Inferior parietal cortex (tissue), 1 donor: ENCODE measurements around the gene CPED1.
"Not testable (repeated sequence)": the region's sequence is repeated elsewhere in the genome, so short reads cannot be mapped to it uniquely, and the experiment has no call there.

Source experiments
- DNase-seq: peaks from one replicate; pipeline ENCODE4 v3.0.0-alpha.2; 2016; ENCODE audit errors: extremely low spot score

CPED1 gene

DNA sequence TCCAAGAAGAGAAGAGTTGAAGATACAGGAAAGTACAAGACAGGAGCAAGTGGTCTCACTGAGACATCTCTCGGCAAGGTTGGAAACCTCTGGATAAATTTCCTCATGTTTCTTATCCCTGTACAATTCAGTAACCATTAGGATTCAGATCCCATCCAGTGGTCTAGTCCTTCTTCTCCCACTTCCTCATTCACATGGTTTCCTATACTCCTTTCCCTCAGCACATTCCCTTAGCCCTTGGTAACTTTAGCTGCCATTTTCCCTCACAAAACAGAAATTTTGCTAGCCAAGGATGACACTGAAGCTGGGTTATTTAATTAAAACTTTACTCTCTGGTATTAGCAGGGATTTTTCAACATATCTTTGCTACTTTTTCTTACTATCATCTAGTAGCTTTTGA lies 82.6 kb downstream of the CPED1 start:
- no peak for DNase-seq

DNA sequence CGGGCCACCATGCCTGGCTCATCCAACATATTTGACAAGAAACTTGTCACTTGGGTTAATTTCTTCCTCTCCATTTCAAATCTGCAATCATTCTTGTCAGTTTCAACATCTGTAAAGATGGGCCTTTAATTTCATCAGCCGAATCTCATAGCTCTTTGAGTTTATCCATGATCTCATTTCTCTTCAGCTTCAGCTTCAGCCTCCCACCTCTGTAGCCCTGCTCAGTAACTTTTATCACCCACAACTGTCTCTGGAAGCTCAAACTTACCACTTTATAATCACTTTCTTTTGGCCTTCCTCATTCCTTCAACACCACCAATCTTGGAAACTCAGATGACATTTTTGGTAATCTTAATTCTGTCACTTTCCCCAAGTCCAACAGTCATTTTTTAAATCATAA lies 83.2 kb downstream of the CPED1 start:
- no peak for DNase-seq

DNA sequence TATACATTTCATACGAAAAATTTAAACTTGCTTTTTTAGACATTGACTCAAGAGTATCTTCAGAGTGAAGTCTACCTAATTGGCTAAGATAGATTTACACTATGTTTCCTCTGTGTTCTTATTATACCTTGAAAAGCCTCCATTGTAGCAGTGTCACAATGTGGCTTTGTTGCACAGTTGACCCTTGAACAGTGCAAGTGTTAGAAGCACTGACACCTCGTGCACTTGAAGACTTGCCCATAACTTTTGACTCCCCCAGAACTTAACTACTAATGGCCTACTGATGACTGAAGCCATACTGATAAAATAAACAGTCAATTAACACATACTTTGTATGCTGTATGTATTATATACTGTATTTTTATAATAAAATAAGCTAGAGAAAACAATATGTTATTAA lies 84.3 kb downstream of the CPED1 start:
- DNase-seq = no peak

DNA sequence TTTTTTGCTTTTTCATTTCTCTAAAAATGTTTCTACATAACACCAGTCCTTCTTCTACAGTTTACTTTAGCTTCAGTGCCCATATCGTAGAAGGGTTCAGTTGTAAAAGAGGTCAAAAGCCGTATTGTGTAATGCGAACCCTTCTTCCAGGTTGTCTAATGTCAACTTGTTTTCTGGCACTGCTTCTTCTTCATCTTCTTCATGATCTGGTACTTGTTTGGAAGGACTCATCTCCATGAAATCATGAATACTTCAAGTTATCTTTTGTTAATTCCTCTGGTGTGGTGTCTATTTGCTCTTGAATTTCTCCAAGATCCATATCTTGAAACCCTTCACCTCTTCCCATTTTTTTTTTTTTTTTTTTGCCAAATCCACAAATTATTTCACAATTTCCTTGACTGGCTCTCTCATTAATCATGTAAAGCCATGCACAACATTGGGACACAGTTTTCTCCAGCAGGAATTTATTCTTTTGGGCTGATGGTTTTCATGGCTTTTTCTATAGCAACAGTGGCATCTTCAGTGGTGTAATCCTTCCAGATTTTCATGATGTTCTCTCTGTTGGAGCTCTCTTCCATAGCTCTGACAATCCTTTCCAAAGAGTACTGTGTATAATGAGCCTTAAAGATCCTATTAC lies 85.1 kb downstream of the CPED1 start:
- DNase-seq = no peak

DNA sequence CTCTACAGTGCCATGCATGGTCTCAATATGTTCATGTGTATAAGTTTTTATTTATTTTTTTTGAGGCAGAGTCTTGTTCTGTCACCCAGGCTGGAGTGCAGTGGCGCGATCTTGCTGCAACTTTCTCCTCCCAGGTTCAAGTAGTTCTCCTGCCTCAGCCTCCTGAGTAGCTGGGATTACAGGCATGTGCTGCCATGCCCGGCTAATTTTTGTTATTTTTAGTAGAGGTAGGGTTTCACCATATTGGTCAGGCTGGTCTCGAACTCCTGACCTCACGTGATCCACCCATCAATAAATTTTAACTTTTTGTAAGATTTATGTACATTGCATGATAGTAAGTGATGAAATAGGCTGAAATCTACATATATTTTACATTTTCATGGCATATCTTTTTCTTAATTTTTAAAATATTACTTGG lies 86.9 kb downstream of the CPED1 start:
- DNase-seq = not testable (repeated sequence)

DNA sequence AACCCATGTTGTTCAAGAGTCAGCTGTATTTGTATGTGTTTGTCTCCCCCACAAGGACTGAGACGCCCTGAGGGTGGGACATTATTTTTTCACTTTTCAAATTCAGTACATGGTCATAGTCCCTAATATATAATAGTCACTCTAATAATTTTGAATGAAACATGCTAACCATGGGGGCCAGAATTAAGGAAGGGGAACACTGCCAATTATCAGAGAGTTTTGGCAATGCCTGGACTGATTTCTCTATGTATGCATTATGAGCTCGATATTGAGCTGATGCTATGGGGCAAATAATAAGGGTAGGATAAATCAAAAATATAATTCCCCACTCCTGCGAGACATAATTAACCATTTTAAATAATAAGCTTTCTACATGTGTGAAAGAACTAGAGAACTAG lies 87.4 kb downstream of the CPED1 start:
- no peak for DNase-seq

DNA sequence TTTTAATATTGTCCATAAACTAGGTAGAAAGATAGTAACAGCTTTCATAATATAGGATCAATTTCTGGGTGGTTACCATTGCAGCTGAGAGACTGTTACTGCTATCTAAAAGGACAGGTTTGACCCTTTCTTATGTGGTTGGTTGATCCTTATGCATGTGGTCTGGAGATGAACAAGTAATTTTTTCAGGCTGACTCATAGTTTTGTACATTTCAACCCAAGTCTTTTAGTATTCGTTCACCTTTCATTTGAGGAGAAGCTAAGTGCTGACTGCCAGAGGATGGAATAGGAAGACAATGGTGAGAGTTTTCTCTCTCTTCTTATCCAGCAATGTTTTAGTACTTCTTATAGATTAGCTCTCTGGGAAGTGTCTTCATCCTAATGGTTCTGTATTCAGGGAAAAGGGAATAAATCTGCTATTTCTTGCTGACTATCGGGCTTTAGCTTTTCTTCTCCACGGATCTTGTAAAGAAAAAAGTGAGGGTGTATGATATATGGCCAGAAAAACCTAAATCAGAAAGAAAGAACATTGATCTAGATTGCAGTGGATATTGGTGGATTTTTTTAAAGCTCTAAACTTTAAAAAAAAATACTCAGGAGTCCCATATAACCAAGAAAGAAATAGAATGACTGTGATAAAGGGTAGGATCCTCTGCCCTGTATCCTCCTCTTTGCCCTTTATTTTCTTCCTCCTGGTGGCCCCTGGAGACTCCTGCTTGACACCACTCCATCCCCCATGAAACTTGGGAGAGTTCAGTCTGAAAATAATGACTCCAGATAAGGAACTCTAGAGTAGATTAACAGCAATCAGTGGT lies 88.0 kb downstream of the CPED1 start:
- peak; percentile 36 for DNase-seq

DNA sequence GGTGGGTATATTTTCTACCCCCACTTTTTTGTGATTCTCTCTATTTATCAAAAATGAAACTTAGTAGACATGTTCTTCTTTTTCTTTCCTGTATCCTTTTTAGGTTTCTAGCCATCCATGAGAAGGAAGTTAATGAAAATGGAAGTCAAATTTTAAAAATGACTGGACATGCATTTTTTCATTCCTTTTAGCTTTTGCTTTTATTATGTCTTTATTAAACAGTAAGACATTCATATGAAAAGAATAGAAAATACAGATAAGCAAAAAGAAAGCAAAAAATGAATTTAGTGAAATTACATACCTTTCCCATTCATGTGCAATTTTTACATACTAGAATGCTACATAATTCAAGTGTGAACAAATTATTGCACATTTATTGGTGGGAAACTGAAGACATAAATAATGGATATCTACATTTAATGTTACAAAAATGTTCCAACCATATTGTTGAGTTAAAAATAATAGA lies 88.7 kb downstream of the CPED1 start:
- DNase-seq = no peak

DNA sequence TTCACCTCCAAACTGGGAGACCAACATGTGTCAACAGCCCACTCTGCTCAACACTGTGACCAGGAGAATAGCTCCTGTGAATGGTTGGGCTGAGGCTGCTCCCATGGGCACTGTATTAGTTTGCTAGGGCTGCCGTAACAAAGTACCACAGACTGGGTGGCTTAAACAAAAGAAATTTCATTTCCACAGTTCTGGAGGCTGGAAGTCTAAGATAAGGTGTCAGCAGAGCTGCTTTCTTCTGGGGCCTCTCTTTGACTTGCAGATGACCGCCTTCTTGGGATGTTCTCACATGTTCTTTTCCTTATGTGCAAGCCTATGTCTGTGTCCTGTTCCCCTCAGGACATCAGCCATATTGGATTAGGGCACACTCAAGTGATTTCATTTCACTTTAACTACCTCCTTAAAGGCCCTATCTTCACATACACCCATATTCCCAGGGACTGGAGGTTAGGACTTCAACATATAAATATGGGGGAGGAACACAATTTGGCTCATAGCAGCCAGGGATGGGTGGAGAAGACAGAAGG lies 90.3 kb downstream of the CPED1 start:
- DNase-seq = no peak

DNA sequence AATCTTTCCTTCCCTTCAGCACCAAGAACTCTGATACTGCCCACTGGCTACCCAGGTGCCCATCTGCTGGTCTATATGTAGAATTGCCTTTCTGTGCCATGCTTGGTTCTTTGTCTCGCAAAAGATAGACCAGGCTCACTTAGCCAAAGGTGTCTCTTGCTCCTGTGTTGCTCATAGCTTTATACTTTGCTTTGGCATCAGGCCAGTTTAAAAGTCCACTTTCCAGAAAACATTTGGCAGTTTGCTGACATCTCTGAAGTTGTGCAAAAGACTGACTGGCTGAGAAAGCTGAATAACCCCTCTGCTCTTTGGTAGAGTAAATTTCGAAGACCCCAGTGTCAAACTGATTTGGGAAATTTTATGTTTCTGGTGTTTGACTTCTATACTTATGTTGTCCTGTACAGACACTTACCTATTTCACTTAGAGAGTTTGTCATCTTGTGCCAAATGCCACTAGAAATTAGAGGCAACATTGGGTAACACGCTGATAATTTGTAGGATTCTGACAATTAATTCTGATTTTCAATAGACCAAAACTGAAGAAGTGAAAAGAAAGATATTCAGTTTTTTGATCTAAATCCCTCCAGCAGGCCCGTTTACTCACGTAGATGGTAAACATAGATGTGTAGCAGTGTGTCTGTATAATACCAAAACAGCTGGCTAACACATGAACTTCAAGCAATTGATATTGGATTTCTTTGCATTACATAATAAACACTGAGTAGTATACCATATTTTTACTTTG lies 91.1 kb downstream of the CPED1 start:
- no peak for DNase-seq

DNA sequence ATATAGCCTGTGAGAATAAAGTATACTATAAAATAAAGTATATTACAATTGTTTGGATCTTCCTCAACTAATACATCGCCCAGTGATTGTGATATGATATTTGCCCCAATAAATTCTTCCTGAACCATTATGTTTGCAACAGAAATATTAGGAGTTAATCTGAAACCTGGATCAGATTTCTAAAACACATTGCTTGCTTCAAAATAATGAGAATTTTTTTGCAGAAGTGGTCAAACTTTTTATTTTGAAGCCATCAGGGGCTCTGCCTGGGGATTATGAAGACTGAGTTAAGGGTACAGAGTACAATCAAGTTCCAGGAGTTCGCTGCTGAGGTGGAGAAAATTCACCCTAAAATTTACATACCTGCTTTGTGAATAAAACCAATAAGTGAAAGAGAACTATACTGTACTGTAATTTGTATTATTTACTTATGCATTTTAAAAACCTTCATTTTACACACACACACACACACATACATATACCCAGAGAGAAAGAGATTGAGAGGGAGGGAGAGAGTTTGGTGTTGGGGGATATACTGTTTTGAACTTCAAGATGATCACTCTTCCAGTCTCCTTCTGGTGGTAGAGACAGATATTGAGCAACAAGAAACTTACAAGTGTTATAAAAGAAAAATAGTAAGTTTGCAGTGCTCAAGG lies 91.9 kb downstream of the CPED1 start:
- DNase-seq = no peak

DNA sequence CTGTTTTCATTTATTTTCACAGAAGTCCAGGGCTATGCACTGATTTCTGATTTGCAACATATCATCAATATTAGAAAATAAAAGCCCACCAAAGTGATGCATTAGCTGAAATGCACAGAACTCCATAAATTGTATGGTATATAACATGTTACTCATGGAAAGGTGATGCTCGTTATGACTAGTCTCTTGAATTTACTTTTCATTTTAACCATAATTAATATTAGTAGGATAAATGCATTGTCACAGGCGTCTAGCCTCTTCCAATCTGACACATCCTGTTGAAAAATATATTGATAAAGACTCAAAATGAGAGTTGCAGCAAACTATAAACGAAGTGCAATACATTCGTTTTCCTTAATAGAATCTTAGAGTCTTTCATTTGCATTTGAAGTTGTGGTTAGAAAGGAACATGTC lies 92.4 kb downstream of the CPED1 start:
- no peak for DNase-seq

DNA sequence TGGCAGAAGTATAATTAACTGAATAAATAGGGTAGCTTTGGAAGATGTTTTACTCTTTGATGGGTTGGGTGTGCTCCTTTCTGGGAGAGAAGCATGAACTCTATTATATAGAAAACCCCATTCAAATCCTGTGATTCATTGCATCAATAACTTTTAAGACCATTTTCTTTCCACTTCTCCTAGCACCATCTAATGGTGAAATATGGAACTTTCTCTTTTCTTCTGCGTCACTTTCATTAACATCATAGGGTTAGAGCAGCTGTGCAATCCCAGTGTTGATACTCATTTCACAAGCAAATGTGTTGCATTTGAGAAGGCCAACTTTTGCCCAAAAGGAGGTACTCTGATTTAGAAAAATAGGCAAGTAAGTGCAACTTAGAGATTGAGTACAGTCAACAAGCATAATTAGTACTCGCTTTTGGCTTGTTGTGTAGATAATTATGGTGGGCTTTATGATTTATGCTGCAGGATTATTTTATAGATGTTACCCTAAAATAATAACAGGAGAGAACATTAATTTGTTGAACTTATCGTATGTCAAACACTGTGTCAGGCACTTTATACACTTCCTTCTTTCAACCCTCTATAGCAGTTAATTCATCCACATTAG lies 92.9 kb downstream of the CPED1 start:
- DNase-seq = peak; percentile 92

DNA sequence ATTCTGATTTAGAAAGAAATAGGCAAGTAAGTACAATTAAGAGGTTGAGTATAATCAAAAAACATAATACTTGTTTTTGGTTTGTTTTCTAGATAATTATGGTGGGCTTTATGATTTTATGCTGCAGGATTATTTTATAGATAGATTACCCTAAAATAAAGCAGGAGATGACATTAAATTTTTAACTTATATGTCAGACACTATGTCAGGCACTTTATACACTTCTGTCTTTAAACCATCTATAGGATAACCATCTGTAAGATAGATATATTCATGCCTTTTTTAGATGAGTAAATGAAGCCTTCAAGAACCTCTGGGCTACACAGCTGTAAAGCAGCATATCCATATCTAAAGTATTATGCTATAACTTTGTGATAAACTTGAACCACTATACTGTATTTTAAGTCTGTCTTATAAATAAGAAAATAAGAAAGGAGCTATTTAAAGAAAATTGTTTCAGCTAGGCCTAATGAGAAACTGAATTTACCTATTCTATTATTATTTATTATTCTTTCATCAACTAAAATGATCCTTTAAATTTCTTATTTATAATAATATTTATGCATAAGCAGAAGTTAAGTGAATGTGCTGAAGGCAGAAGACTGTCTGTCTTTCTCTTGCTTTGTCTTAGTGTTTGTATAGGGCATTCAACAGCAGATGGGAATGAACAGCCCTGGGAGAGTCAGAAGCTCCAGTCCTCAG lies 94.0 kb downstream of the CPED1 start:
- DNase-seq = no peak

DNA sequence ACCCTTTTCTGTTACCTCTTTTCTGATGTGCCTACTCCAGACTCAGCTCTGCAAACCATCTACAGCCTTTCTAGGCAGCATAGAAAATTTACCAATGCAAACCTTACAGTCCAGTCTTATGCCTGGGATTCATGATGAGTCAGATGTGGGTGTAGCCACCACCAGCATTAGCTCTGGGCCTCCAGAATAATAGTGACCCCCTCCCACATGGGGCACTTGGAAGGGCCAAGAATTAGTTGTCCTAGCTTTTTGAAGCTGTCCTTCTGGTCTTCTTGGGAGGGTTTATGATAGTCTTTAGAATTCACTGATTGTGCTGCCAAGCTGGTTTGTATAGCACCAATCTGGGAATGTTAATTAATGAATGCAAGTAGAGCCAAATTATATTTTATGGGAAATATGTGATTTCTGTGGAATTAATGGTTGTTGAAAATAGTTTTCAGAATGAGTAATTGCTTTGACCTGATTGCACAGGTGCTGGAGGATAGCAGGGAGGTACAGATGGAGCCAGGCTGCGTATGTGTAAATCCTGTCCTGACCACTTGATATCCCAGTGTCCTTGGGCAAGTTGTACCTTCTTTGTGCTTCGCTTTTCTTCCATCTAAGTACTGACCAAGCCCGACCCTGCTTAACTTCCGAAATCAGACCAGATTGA lies 94.8 kb downstream of the CPED1 start:
- no peak for DNase-seq

DNA sequence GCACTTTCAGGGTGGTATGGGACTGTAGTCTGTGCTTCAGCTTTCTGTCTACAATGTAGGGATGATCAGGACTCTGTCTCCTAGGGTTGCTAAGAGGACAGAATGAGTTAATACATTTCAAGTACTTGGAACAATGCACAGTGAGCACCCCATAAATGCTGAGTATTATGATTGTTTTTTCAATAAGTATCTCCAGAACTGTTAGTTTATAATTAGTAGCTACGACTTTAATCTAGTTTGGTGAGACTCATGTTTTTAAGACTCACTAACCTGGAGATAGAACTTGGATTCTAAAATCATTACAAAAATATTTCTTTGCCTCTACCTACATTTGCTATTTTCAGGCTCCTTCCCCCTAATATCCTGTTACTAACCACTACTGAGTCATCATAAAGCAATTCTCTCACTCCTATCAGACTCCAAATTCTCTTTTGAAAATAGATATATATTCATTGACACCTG lies 95.3 kb downstream of the CPED1 start:
- no peak for DNase-seq

DNA sequence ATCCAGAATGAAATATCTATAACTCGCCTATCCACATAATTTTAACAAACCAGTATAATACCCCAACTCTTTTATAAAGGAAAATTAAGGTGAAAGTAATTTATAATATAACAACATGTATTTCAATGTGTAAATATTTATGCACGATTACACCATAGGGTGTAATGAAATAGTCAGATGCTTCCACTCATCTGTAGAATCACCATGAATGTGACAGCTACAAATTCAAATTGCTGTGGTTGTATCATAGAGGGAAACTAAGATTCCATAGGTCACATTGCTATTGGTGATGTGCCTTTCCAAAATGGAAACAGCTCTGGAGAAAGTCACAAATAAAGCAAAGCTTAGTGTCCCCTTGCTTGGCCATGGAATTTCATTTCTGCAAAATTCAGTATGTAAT lies 95.7 kb downstream of the CPED1 start:
- DNase-seq = no peak

DNA sequence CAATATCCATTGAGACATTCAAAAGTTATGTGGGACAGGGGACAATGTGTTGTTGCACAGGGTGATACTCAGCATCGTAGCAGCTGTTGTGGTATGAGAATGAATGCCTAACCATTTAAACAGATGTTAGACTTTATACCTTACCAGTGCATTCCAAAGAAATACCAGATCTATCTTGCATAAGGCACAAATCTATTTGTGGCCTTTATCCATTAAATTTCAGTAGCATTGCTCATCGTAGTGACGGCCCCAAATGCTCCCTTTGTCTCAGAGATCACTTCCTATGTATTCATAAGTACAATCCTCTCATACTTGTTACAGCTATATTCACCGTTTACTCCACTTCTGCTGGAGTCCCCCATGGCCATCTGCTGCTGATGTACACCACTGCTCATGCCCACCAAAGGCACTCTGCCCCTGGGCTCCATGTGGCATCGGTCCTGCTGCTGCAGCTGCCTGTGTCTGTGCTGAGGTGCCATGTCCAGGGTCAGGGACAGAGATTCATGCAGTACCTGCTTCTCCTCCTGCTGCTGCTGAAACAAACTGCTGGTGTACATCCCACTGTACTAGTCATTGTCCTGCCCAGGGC lies 96.3 kb downstream of the CPED1 start:
- no peak for DNase-seq

DNA sequence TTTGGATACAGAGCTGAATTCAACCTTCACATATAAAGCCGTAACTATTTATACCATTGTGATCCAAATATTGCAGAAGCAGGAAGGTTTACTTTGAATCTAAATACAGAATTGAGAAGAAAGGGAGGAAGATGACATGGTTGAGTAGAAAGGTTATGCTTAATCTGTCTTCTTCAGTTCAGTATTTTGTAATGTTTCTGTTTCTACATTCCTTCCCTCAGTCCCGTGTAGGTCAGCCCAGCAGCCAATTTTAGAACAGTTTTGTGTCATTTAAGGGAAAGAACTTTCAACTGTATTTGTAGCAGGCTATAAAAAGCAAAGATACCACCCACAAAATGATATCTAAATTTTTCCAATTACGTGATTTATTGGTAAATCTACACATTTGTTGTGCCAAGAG lies 97.4 kb downstream of the CPED1 start:
- no peak for DNase-seq

DNA sequence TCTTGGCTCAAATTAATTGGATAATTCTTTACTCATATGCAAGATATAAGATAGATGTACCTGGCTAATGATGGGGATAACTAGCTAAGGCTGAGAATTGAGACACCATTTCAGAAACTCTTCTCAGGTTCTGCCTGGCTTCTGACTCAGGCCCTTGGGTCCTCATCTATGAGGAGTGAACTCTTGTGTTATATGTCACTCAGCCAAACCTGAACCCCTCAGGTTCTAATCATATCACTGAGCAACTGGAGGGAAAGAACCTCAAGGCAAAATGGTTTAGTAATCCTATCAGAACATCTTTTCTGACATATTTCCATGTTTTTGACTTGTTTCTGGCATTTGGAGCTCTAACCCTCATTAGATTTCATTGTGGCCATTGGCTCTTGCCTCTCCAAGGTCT lies 100.4 kb downstream of the CPED1 start:
- DNase-seq = no peak
